HL-60 (cell line): ENCODE data around the gene MND1.

Experiments used
- POLR2AphosphoS5 ChIP-seq: IDR thresholded peaks from 2 replicates; pipeline ENCODE4 v1.6.1; 2012; ENCODE audit warnings: low read depth
- TF ChIP-seq, protein P1 (sequence below): IDR thresholded peaks from one replicate; pipeline ENCODE4 v1.5.1; 2011; ENCODE audit warnings: low read length, control low read depth, inconsistent platforms; ENCODE audit not compliant: insufficient read depth

DNA sequence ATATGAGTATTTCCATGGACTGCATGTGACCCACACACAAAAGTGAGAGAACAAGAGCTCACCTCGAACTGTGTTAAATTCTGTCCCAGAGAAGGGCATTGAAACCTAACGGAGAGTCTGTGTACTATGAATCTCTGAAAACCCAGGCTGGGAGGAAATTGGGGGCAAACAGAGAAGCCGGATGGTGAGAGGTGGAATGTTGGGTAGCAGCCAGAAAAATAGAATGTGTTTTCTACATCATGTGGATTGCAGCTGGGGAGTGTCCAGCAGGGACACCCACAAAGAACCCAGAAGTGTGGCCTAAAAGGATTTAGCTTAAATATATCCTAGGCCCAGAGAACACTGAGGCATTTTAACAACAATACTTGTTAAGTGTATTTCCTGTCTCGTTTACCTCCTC, 38.6 kb downstream of the MND1 start:
- TF ChIP-seq, protein P1, sequence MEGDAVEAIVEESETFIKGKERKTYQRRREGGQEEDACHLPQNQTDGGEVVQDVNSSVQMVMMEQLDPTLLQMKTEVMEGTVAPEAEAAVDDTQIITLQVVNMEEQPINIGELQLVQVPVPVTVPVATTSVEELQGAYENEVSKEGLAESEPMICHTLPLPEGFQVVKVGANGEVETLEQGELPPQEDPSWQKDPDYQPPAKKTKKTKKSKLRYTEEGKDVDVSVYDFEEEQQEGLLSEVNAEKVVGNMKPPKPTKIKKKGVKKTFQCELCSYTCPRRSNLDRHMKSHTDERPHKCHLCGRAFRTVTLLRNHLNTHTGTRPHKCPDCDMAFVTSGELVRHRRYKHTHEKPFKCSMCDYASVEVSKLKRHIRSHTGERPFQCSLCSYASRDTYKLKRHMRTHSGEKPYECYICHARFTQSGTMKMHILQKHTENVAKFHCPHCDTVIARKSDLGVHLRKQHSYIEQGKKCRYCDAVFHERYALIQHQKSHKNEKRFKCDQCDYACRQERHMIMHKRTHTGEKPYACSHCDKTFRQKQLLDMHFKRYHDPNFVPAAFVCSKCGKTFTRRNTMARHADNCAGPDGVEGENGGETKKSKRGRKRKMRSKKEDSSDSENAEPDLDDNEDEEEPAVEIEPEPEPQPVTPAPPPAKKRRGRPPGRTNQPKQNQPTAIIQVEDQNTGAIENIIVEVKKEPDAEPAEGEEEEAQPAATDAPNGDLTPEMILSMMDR: no peak
- no peak for TF ChIP-seq POLR2AphosphoS5
